Adrenal gland (tissue), 5 donors: ENCODE measurements around the gene ISG20.

Source experiments
- CTCF ChIP-seq, 6 experiments: fragments of 450-650 bp in 4 of 6; fragments of 200-600 bp in 2 of 6; sonication (generic) in 1 of 6; IDR thresholded peaks; 1 replicate in 5 of 6; 2 replicates in 1 of 6; pipeline versions ENCODE4 v1.5.1 to v1.8.0; 2016 to 2021; ENCODE audit warnings: antibody characterized with exemption in 6 of 6, mild to moderate bottlenecking in 2 of 6, moderate library complexity in 1 of 6
- POLR2A ChIP-seq, 2 donors: fragments of 450-650 bp; IDR thresholded peaks; one replicate each; pipeline ENCODE4 v1.6.1; 2017; ENCODE audit warnings: antibody characterized with exemption in 2 of 2, mild to moderate bottlenecking in 2 of 2, moderate library complexity in 1 of 2
- donor health status: DM: no; HTN: no; CAD: no.

- TF ChIP-seq CTCF (IDR thresholded peaks at IDR 0.05), result peak in 5 of 6 experiments; percentile 17 to 56 (median 42)
- no peak for TF ChIP-seq POLR2A (IDR thresholded peaks at IDR 0.05)
Observed at GRCh38 chr15:88624156-88624970, 14.5 kb upstream of the ISG20 start.
